HG03159 (cell line): ENCODE results near the gene PPP1R16B.

Experiments
- ATAC-seq: cut with Tn5 transposase; IDR thresholded peaks from one replicate; pipeline ENCODE4 v1.9.1; 2021; ENCODE audit warnings: mild to moderate bottlenecking, moderate library complexity; ENCODE audit not compliant: unreplicated experiment

The PPP1R16B gene

GRCh38 chr20:38805502-38805957, at the start of gene PPP1R16B:
Gene PPP1R16B, plus strand, starts transcription at chr20:38805697. Its CDS starts 30,229 bp downstream, at chr20:38835926.
- ATAC-seq = peak; percentile 56

- ATAC-seq = no peak
Measured at GRCh38 chr20:38757145-38757775, 48.2 kb upstream of the PPP1R16B start.

- ATAC-seq = no peak
Measured at GRCh38 chr20:38759106-38759505, 46.4 kb upstream of the PPP1R16B start.

- ATAC-seq = no peak
Measured at GRCh38 chr20:38760978-38761377, 44.5 kb upstream of the PPP1R16B start.

- no peak for ATAC-seq
Measured at GRCh38 chr20:38762174-38762573, 43.3 kb upstream of the PPP1R16B start.

GRCh38 chr20:38763616-38764015, 41.9 kb upstream of the PPP1R16B start:
- no peak for ATAC-seq

GRCh38 chr20:38764567-38765318, 40.8 kb upstream of the PPP1R16B start:
- no peak for ATAC-seq

- ATAC-seq = no peak
Measured at GRCh38 chr20:38766071-38766470, 39.4 kb upstream of the PPP1R16B start.

- no peak for ATAC-seq
Measured at GRCh38 chr20:38769376-38770295, 35.9 kb upstream of the PPP1R16B start.

GRCh38 chr20:38770546-38770945, 35.0 kb upstream of the PPP1R16B start:
- ATAC-seq = no peak

GRCh38 chr20:38770970-38771369, 34.5 kb upstream of the PPP1R16B start:
- no peak for ATAC-seq

GRCh38 chr20:38771621-38772020, 33.9 kb upstream of the PPP1R16B start:
- no peak for ATAC-seq

GRCh38 chr20:38774167-38774566, 31.3 kb upstream of the PPP1R16B start:
- ATAC-seq = no peak

- no peak for ATAC-seq
Measured at GRCh38 chr20:38776363-38776762, 29.1 kb upstream of the PPP1R16B start.

- no peak for ATAC-seq
Measured at GRCh38 chr20:38779247-38780097, 26.0 kb upstream of the PPP1R16B start.

GRCh38 chr20:38782275-38782674, 23.2 kb upstream of the PPP1R16B start:
- ATAC-seq = no peak

GRCh38 chr20:38787870-38788269, 17.6 kb upstream of the PPP1R16B start:
- no peak for ATAC-seq

GRCh38 chr20:38789503-38790199, 15.8 kb upstream of the PPP1R16B start:
- ATAC-seq = no peak

- ATAC-seq = no peak
Measured at GRCh38 chr20:38790200-38791053, 15.1 kb upstream of the PPP1R16B start.
